Measurements from ENCODE around the gene COPS8.

Gene COPS8

GRCh38 chr2:237081596-237081995 is 4.1 kb upstream of the COPS8 start:
- no peaks in the 10 kb centered on the region for H3K27me3 ChIP-seq (ENCODE audit: insufficient read depth, low read length, poor library complexity, severe bottlenecking)
- no peak overlapping the region for H3K9ac ChIP-seq (ENCODE audit: low read depth, low read length, poor library complexity, severe bottlenecking)
- no peak overlapping the region for H2AFZ ChIP-seq (ENCODE audit: low read length)
- H4K20me1 ChIP-seq (ENCODE audit: insufficient read depth, low read length, poor library complexity, severe bottlenecking) = peaks cover 6% of the 10 kb centered on the region
- H3F3A ChIP-seq (ENCODE audit: low read depth) = no peaks in the 10 kb centered on the region
- peaks cover 9% of the 10 kb centered on the region for H3K79me2 ChIP-seq (ENCODE audit: insufficient read depth, low read length)
- no peaks in the 10 kb centered on the region for H3K9me3 ChIP-seq (ENCODE audit: insufficient read depth, low read depth, low read length)
- no peak overlapping the region for H3K4me3 ChIP-seq (ENCODE audit: low read length, poor library complexity, severe bottlenecking)
- no peak overlapping the region for H3K4me2 ChIP-seq (ENCODE audit: low read depth, low read length, poor library complexity, severe bottlenecking)
- peaks cover 14% of the 10 kb centered on the region for H3K4me1 ChIP-seq (ENCODE audit: insufficient read depth, low read length, poor library complexity, severe bottlenecking)
- no peaks in the 10 kb centered on the region for H3K36me3 ChIP-seq (ENCODE audit: insufficient read depth, low read length)
- no peak for TF ChIP-seq EZH2phosphoT487 (IDR thresholded peaks at IDR 0.05; ENCODE audit: borderline replicate concordance)
- no peak for TF ChIP-seq CTCF (conservative IDR thresholded peaks at IDR 0.05; ENCODE audit: low read length)
- no peaks in the 10 kb centered on the region for H3K9me2 ChIP-seq (replicated peaks; ENCODE audit: low read depth, low read length)

GRCh38 chr2:237083026-237083425 is 2.7 kb upstream of the COPS8 start:
- no peak overlapping the region for H2AFZ ChIP-seq (ENCODE audit: low read length)
- H3K9ac ChIP-seq (ENCODE audit: low read depth, low read length, poor library complexity, severe bottlenecking) = no peak overlapping the region
- no peak for TF ChIP-seq EZH2phosphoT487 (IDR thresholded peaks at IDR 0.05; ENCODE audit: borderline replicate concordance)
- no peak for TF ChIP-seq CTCF (conservative IDR thresholded peaks at IDR 0.05; ENCODE audit: low read length)
- no peaks in the 10 kb centered on the region for H3K27me3 ChIP-seq (ENCODE audit: insufficient read depth, low read length, poor library complexity, severe bottlenecking)
- H3K4me3 ChIP-seq (ENCODE audit: low read length, poor library complexity, severe bottlenecking) = no peak overlapping the region
- H3K9me3 ChIP-seq (ENCODE audit: insufficient read depth, low read depth, low read length) = no peaks in the 10 kb centered on the region
- H3K36me3 ChIP-seq (ENCODE audit: insufficient read depth, low read length) = no peaks in the 10 kb centered on the region
- H3K9me2 ChIP-seq (replicated peaks; ENCODE audit: low read depth, low read length) = no peaks in the 10 kb centered on the region
- no peaks in the 10 kb centered on the region for H3F3A ChIP-seq (ENCODE audit: low read depth)
- peaks cover 16% of the 10 kb centered on the region for H4K20me1 ChIP-seq (ENCODE audit: insufficient read depth, low read length, poor library complexity, severe bottlenecking)
- H3K4me2 ChIP-seq (ENCODE audit: low read depth, low read length, poor library complexity, severe bottlenecking) = peak overlapping the region; percentile 14
- peaks cover 22% of the 10 kb centered on the region for H3K79me2 ChIP-seq (ENCODE audit: insufficient read depth, low read length)
- peaks cover 26% of the 10 kb centered on the region for H3K4me1 ChIP-seq (ENCODE audit: insufficient read depth, low read length, poor library complexity, severe bottlenecking)

- H3K9ac ChIP-seq (ENCODE audit: low read depth, low read length, poor library complexity, severe bottlenecking) = peak overlapping the region; percentile 86
- no peak for TF ChIP-seq EZH2phosphoT487 (IDR thresholded peaks at IDR 0.05; ENCODE audit: borderline replicate concordance)
- TF ChIP-seq CTCF (conservative IDR thresholded peaks at IDR 0.05; ENCODE audit: low read length) = no peak
- no peaks in the 10 kb centered on the region for H3K27me3 ChIP-seq (ENCODE audit: insufficient read depth, low read length, poor library complexity, severe bottlenecking)
- peaks cover 22% of the 10 kb centered on the region for H4K20me1 ChIP-seq (ENCODE audit: insufficient read depth, low read length, poor library complexity, severe bottlenecking)
- peaks cover 36% of the 10 kb centered on the region for H3K4me1 ChIP-seq (ENCODE audit: insufficient read depth, low read length, poor library complexity, severe bottlenecking)
- H3K9me3 ChIP-seq (ENCODE audit: insufficient read depth, low read depth, low read length) = no peaks in the 10 kb centered on the region
- H3K36me3 ChIP-seq (ENCODE audit: insufficient read depth, low read length) = no peaks in the 10 kb centered on the region
- H3K4me3 ChIP-seq (ENCODE audit: low read length, poor library complexity, severe bottlenecking) = peak overlapping the region; percentile 82
- H3K9me2 ChIP-seq (replicated peaks; ENCODE audit: low read depth, low read length) = no peaks in the 10 kb centered on the region
- H3F3A ChIP-seq (ENCODE audit: low read depth) = no peaks in the 10 kb centered on the region
- peak overlapping the region; percentile 80 for H3K4me2 ChIP-seq (ENCODE audit: low read depth, low read length, poor library complexity, severe bottlenecking)
- peak overlapping the region; percentile 92; the same call in 1 of the 2 replicates for H2AFZ ChIP-seq (ENCODE audit: low read length)
- H3K79me2 ChIP-seq (ENCODE audit: insufficient read depth, low read length) = peaks cover 34% of the 10 kb centered on the region
Measured at GRCh38 chr2:237084444-237084843, 1.2 kb upstream of the COPS8 start.

Measured in Loucy (cell line).